Activated T-helper 1 cell treated with Interleukin-2 at 50 U/mL for 16 hours (primary cell): ENCODE results near the gene ROS1.
"Not testable (repeated sequence)": the region's sequence is repeated elsewhere in the genome, so short reads cannot be mapped to it uniquely, and the experiment has no call there.

Experiments
- DNase-seq: peaks from one replicate; pipeline ENCODE4 v3.0.0-alpha.2; 2020; ENCODE audit warnings: low read depth

Gene ROS1

DNA sequence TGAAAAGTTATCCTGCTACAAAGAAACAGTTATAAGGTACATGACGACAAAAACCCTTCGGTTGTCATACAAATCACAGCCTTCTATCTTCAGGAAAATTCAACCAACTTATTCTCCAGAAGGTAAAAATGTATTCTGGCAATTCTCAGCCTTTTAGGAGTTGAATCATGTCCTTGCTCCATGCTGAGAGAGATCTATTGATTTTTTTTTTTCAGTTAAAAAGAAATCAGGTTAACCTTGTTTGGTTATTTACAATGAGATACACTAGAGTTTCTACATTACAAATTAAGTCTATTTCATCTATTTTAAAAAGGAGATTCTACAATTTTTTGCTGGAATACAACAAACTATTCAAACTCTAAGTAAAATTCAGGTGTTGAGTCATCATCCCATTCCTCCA, 45.4 kb downstream of the ROS1 start:
- no peak for DNase-seq

DNA sequence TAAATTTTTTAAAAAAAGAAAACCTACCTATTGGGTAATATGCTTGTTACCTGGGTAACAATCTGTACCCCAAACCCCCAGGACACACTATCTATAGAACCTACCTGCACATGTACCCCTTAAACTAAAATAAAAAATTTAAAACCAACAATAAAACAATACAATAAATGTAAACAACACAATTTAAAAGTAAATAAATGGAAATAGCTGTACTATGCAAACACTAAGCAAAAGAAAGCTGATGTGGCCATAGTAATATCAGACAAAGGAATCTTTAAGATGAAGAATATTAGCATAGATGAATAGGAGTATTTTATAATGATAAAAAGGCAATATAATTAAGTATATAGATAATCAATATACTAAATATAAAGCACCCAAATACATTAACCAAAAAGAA, 50.3 kb downstream of the ROS1 start:
- no peak for DNase-seq

DNA sequence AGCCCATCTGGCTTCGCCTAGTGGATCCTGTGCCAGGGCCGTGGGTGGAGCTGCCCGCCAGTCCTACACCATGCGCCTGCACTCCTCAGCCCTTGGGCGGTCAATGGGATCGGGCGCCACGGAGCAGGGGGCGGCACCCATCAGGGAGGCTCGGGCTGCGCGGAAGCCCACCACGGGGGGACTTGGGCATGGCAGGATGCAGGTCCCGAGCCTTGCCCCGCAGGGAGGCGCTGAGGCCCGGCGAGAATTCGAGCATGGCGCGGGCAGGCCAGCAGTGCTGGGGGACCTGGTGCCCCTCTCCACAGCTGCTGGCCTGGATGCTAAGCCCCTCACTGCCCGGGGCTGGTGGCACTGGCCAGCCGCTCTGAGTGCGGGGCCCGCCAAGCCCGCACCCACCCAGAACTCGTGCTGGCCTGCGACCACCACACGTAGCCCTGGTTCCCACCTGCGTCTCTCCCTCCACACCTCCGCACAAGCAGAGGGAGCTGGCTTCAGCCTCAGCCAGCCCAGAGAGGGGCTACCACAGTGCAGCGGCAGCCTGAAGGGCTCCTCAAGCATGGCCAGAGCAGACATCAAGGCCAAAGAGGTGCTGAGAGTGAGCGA, 52.4 kb downstream of the ROS1 start:
- no peak for DNase-seq

DNA sequence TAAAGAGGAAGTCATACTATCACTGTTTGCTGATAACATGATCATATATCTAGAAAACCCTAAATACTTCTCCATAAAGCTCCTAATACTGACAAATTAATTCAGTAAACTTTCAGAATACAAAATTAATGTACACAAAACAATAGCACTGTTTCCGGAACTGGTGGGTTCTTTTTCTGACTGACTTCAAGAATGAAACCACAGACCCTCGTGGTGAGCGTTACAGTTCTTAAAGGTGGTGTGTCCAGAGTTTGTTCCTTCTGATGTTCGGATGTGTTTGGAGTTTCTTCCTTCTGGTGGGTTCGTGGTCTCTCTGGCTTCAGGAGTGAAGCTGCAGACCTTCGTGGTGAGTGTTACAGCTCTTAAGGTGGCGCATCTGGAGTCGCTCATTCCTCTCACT, 53.5 kb downstream of the ROS1 start:
- DNase-seq: not testable (repeated sequence)

DNA sequence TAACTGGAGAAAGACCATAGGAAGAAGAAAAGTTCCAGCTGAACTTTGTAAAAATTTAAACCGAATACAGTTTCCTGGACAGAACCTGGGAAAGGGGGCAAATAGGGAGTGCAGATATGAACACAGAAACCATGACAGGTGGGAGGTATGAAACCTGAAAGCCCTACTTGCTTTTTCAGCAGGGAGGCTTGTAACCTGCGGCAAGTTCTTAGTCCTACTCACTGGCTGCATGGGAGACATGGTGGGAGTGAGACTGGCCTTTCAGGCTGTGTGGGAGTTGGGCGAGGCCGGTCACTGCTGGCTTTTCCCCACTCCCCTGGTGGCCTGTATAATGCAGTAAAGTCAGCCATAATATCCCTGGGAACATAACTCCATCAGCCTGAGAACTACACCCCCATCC, 54.2 kb downstream of the ROS1 start:
- no peak for DNase-seq

DNA sequence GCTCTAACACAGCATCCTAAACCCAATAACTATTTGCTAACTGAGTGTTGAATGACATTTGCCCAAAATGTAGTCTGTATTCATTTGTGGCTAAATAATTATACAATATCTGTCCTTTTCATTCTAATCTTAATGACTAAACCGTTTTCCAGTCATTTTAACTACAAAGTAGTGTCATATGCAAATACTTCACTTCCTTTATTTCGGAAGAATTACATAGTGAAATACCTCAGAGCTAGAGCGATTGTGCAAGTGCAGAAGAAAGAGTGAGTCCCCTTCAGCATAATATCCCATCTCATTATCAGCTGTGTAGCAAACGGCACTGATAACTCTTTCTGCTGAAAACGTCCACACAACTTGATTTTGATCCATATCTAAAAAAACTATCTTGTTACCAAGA, 66.2 kb downstream of the ROS1 start:
- DNase-seq: no peak

DNA sequence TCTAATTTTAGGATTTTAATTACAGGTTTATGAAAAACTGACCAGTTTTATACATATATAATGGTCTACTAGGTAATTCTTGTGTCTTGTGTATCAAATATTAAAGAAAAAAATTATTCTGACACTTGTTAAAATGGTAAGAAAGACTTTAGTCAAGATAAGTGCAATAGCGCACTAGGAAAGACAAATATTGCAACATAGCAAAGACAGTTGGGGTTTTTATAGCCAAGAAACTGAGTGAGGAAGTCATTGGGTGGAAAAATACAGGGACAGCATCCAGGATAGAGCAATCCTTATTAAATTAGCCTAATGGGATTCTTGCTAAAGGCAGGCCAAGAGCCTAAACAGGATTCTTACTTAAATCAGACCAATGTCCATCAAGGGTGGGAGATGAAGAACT, 71.1 kb downstream of the ROS1 start:
- no peak for DNase-seq

DNA sequence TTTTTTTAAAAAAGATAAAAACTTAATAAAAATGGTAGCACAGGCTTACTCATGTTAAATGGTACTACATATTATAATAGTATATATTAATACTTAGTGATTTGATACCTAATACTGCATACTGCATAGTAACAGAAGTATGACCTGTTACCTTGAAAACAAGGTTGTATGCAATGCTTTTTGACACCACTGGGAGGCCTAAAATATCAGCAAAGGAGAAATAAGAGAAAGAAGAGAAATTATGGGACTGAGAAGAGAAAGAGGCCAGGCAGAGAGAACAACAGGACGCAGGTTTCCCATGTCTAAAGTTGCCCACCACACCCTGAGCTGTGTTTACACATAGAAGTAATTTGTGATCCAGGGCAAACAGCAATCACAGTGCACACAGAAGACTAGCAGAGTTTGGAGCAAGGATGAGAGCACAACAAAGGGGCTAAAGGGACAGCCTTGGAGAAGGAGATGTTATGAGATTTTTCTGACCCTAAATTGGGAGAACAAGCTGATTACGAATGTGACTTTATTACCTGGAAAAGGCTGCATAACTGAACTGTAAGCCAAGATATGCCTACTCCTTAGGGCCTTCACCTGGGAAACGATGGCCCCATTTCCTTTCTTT, 73.2 kb downstream of the ROS1 start:
- DNase-seq: no peak

DNA sequence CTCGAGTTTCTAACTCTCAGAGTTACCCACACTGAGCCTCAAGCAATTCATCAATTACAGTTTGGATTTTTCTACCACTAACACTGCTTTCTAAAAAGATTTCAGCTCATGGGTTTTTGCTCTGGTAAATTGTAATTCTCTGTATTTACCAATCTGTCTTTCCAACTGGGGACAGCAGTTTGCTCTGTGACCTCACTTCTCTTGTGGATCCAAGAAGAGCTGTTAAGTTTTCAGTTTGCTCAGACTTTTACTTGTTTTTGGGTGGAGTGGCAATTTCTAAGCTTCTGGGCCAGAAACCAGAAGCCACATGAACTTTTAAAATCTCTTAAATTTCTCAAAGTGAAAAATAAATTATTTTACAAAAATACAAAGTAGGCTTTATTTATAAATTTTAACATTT, 74.2 kb downstream of the ROS1 start:
- DNase-seq: no peak

DNA sequence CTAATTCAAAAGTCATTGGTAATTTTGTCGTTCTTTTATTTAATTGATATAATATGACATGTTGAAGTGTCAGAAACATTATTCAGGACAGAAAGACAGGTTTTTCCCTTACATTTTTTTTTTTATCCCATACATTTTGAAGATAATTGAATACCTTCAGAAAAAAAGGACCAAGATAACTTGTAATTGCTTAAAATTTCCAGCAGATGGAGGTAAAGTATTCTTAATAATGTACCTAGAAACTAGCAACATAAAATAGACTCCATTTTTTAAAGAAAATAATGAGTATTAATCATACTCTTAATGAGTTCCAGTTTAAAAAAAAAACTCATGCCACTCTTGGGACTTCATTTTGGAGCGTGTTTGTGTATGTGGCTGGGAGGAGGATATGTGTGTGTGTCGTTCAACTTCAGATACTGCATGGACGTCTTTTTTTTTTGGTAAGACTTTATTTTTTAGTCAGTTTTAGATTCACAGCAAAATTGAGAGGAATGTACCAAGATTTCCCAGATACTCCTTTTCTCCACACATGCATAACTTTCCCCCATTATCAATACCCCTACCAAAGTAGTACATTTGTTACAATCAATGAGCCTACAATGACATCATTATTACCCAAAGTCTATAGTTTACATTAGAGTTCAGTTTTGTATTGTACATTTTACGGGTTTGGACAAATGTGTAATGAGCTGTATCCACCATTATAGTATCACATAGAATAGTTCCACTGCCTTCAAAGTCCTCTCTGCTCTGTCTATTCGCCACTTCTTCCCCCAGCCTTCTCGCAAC, 79.4 kb downstream of the ROS1 start:
- DNase-seq: no peak

DNA sequence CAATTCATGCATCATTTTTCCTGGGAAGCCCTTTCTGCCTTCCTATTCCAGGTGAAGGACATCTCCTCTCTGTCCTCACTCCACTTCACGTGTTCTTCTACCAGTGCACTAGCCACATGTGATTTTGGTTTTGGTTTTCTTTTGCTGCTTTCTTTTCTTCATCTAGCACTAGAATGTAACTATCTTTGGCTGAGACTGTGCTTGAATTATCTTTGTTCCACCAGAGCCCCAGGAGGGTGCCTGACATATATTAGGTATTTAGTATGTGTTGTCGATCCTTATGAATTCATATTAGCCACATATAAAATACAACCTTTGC, 80.5 kb downstream of the ROS1 start:
- no peak for DNase-seq

DNA sequence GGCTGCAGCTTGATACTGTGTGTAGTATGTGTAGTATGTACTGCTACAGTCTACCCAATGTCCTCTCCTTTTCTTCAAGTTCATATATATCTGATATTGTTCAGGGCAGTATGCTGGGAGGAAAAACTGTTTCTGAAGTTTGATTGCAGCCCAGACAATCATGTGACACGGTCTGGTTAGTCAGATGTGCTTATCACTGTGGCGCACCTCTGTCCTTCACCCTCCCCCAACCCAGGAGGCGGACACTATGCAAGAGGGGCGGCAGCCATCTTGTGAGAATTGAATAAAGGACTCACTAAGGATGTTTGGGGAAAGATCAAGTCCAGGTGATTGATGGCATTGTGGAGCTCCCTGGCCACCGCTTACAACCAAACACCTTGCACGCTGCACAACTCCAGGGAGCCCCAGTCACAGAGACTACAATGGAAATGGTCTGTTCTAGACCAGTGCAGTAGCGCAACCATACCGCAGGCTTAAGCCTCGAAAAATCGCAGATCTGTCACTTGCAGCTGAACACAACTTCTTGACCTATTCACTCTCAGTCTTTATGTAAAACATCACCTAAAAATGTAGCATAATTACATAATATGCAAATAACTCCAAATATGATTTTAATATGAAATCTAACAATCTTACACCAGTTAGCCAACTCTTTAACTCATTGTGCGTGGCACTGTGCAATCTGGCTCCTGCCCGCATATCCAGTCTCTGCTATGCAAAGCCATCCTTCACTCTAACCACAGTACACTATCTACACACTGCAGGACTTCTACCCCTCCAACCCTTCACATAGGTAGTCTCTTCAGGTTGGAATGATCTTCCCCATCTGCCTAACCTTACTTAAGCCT, 81.1 kb downstream of the ROS1 start:
- no peak for DNase-seq

DNA sequence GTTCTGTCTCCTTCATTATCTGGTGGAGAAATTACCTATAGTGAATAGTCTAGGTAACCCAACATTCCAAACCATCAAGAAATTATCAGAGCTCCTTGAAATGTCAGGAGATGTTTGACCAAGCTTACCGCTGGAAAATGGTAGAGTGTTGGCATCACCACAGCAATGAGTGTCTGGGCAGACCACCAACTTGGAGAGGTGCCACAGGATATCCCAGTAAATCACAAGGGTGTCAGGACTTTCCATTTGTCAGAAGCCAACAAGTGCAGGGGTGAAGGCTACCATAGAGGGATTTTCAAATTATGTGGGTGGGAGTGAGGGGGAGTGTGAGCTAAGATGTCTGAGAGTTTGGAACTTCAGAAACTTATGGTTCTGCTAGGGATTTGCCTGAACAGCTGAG, 87.2 kb downstream of the ROS1 start:
- DNase-seq: no peak

DNA sequence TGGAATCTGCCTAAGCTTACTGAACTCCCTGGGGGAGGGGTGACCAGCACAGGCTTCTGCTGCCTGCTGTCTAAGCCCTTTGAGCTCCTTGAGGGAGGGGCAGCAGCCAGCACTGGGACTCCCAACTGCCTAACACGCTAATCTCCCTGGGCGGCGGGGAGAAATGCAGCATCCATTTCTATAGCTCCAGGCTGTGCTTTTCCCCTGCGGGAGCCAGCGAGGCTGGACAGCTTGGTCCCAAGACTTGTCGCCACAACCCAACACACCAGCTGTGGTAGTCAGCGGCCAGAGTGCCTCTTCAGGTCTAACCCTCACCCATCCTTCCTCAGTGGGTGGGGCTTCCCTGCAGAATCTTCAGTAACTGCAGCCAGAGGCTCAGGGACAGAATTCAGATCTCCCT, 95.8 kb downstream of the ROS1 start:
- DNase-seq: no peak

DNA sequence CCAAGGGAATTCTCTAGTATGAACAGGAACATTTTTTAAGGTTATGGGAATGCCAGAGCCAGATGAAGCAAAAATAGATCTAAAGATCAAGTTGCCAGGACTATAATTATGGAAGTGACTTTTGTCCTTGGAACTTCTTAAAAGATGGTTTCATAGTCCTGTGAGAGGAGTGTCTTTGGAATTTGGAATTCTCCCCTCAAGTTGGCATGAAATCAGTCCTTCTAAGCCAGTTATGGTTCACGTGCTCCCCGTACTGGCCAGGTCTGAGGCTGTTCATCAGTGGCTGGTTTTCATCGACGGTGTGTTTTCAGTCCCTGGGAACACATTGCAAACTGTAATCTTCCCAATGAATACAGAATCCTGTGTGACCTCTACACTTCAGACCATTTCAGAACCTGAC, 97.2 kb downstream of the ROS1 start:
- no peak for DNase-seq

DNA sequence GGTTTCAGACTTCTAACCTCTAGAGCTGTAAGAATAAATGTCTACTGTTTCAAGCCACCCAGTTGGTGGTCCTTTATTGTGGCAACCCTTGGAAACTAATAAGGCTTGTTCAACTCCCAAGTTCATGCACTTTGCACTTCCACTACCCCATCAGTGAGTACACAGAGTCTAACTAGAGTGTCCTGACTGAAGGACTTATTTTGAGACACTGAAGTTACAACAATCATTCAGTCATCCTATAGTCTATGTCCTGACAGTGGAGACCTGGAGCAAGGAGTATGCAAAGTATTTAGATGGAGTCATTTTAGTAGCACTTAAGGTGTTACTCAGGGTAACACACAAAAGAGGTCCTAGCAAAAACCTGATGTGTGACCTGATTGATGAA, 97.7 kb downstream of the ROS1 start:
- DNase-seq: no peak

DNA sequence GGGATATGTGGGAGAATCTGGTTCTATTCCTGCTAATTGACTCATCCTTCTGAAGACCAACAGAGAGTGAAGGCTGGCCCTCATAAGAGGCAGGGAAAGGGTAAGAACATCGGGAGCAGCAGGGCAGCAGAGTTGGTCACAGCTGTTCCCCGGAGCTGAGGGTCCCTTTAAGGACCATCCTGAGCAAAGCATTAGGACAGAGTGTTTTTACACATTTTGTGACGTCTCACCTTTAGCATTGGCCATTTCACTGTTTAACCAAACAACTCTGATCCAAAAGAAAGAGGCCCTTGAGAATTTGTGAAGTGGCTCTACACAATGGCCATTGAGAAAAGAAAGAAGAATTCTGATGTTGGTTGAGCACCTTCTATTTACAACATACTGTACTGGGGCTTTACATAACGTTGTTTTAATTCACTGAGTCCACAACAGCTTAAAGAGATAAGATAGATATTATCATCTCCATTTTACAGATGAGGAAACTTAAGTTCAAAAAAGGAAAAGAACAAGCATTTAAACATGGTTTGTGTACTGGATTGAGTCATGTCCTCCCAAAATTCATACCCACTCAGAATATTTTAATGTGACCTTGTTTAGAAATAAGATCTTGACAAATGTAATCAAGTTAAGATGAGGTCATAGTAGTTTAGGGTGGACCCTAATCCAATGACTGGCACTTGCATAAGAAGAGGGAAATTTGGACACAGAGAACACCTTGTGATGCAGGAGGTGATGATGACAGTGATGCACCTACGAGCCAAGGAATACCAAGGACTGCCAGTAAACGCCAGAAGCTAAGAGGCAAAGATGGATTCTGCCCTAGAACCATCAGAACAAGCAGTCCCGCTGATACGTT, 98.4 kb downstream of the ROS1 start:
- no peak for DNase-seq

DNA sequence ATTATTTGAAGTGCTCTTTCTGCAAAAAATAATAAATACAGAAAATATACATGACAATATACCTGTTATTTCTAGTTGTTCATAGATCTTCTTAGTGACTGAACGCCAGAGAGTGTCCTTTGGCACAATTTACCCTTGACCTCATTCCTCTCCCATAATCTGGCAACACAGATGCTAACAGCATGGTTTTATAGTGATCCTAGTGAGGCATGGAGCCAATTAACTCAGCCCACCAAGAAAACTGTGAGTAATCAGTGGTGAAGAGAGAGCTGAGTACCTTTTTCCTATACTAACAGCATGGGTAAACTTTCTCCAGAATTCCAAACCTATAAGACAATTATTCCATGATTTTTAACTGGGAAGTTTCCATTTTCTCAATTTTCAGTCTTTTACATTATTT, 99.3 kb downstream of the ROS1 start:
- no peak for DNase-seq

DNA sequence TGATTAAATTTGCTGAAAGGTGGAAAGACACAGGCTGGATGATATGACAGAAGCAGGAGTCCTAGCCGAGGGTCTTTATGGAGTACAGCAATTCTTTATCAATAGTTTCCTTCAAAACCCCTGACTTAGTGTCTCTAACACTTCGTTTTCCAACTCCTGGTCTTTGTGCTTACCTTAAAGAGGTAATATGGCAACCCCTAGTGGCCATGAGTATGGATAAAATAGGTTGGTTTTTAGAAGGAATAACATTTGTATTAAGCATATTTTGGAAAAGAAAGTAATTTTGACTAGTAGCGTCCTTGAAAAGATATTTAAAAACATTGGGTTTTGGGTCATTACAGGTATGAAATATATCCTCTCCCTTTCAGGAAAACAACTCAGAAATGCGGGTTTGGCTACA, 108.5 kb downstream of the ROS1 start:
- DNase-seq: no peak

DNA sequence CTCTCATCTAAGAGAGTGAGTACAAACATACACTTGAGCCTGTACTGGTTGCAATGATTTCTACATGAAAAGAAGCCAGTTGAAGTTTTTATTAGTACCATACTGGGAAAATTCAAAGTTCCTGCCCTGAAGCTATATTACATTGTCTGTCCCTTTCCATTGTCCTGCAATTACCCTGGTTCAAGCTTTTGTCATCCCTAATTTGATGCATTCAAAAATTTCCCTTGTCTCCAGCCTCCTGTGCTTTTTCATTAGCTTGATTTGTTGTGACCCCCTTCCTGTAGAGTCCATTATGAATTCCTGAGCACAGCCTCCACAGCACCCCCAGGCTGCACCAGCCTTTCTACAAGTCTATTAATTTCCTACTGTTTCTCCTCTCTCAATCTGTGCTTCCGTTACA, 114.0 kb downstream of the ROS1 start:
- no peak for DNase-seq

DNA sequence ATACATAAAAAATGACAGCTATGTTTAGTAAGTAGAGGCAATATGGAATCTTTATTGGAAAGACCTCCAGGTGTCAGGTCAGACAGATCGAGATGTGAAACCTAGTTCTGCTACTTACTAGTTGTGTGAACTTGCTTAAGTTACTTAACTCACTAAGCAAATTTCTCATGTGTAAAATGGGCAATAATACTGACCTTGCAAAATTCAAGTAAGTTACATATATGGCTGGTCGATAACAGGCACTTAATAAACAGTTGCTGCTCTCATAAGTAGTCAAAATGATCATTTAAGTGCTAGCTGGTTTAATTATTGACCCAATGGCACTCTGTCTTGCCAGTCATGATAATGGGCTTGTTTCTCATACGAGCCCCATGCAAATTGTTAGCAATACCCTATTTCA, 114.4 kb downstream of the ROS1 start:
- no peak for DNase-seq

DNA sequence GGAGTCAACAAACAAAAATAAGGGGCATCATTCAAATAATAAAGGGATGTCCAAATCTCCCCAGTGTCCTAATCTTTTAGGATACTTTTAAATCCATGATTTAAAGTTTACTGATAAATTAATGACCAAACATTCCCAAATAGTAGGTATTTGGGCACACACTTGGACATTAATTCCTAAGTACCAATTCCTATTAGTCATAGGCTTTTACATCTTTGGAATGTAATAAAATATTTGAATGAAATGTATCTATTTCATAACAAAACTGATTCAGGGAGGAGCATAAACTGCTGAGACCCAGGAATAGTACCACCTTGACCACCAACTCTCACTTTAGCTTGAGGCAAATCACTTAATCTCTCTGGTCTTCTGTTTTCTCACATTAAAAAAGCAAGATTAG, 116.1 kb downstream of the ROS1 start:
- DNase-seq: no peak
